ENCODE data around the gene BTBD9.

BTBD9 gene

DNA sequence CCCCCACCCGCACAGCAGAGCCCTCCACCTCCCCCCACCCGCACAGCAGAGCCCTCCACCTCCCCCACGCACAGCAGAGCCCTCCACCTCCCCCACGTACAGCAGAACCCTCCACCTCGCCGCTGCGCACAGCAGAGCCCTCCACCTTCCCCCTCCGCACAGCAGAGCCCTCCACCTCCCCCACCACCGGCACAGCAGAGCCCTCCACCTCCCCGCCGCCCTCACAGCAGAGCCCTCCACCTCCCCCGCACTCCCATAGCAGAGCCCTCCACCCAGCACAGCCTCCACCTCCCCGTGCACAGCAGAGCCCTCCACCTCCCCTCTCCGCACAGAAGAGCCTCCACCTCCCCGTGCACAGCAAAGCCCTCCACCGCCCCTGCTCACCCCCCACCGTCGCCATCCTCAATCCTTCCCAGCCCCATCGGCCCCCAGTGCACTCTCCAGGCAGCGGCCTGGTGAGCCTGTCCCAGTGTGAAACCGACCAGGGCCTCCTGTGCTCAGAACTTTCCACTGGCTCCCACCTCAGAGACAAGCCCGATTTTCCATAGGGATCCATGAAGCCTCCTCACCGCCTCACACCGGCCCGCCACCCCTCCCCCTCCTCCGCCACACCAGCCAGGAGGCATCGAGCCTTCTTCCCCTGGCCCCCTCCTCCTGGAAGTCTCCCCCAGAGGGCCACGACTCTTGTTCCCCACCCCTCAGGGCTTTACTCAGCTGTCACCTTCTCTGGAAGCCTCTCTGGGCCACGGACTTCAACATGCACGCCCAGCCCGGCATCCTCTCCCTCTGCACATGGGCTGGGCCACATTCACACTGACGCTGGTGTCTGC lies 473.1 kb downstream of the BTBD9 start:
- FAIRE-seq (no peak), DNase-seq (ENCODE audit: low spot score) (no peak)

DNA sequence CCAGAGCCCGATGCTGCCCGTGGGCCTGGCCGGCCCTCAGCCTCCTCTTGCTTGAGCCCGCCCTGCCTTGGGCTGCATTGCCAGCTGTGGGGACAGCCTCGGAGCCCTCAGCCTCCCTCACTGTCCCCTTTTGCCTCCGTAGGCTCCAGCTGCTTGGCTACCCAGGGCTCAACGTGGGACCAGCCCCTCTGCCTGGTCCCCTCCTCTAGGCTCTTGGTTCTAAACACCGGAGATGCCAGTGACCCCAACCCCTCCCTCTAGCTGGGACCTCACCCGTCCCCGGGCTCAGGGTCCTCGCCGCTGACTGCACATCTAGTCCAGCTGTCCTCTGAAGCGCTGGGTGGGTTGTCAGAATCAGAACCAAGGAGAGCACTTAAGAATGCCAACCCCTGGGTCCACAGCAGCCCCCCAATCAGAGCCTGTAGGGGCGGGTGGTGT lies 475.0 kb downstream of the BTBD9 start:
- FAIRE-seq (no peak), DNase-seq (ENCODE audit: low spot score) (no peak)

DNA sequence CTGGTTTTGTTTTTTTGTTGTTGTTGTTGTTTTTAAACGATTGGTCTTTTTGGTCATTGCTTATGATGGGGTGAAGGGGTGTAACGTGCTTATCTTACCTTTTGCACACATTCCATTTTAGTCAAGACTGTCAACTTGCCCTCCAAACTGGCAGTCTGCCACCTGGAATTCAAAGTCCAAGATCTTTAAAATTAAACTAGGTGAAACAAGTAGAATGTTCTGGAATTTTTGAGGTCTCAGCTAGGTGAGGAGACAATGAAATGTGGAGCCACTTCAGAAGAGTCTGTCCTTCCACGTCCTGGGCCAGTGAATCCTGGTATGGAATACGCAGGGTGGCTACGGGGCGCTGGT lies 475.6 kb downstream of the BTBD9 start:
- DNase-seq (ENCODE audit: low spot score) (no peak), FAIRE-seq (no peak)

DNA sequence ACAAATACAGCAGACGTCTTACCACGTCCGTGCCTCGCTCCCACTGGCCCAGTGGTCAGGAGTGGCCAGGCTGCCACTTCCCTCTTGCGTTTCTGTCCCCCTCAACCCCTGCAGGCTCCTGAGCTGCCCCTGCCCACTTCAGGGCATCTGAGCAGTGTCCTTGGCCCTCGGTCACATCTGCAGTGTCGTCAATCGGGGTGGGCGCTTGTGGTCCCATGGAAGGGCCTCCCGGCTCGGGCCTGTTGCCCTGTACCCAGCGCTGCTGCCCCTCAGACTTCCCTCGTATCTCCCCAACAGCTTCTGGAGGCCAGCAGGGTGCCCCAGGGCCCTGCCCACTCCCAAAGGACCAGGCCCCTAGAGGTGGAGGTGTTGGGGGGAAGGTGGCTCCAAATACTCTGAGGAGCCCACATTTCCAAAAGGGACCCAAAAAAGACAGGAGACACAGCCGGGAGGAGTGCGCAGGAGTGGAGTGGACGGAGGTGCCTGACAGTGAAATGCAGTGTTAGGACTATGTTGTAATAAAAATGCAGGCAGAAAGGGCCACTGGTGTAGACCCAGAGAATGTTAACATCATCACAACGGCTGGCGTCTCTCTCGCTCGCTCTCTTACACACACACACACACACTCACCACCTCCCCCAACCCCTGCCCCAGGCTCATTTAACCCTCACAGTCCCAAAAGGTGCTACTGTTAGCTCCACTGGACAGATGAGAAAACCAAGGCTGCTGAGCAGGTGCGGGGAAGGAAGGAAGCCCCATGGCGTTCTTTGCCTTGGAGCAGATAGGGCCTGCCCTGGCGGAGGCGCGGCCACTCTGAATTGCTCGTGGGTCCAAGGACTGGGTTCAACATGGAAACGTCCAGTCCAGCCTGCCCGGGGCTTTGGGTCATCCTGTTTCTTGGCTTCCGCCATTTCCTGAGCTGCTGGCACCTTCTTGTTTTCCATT lies 476.3 kb downstream of the BTBD9 start:
- DNase-seq (ENCODE audit: low spot score): no peak
- FAIRE-seq: no peak

GRCh38 chr6:38162493-38163185 lies 477.1 kb downstream of the BTBD9 start:
- no peak for DNase-seq (ENCODE audit: low spot score)
- no peak for FAIRE-seq

DNA sequence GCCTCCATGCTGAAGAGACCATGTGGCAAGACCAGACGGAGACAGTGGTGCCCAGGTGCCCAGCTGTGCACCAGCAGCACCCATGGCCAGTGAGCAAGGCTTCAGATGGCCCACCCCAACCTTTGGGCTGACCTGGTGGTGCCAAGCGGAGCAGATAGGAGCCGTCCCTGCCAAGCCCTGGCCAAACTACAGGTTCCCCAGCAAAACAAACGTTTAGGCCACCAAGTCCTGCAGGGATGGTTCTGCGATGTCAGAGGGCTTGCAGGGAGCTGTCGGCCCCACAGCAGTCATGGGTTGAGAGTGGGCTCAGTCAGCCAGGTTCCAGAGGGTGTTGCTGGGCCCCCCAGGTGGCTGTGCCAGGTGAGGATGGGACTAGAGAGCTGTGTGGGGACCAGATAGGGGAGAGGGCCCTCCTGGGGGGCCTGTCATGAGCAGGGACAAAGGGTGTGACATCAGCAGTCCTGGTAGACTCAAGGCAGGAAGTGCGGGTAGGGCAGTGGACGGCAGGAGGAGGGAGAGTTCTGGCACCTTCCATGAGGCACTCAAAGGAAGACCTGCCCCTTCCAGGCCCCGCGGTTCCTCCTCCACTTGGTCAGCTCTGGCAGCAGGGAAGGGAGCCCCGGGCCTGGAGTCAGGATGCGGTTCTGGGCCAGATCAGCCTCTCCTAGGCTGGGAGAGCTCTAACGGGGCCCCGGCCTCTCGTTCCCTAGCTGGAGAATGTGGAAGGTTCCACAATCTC lies 477.8 kb downstream of the BTBD9 start:
- FAIRE-seq (no peak), DNase-seq (ENCODE audit: low spot score) (no peak)

DNA sequence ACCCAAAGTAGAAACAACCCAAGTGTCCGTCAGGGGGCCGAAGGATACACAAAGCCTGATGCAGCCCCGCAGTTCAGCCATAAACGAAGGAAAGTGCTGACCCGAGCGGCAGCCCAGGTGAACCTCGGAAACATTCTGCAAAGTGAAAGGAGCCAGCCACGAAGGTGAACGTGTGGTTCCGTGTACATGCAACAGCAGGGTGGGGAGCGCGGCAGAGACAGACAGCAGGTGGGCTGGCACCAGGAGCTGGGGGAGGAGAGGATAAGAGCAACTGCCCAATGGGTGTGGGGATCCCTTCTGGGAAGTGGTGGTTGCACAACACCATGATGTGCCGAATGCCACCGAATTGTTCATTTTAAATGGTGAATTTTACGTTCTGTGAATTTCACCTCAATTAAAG lies 478.4 kb downstream of the BTBD9 start:
- FAIRE-seq (no peak), DNase-seq (ENCODE audit: low spot score) (no peak)

GRCh38 chr6:38160831-38161230 lies 478.9 kb downstream of the BTBD9 start:
- no peak for FAIRE-seq
- no peak for DNase-seq (ENCODE audit: low spot score)

GRCh38 chr6:38159596-38159995 lies 480.1 kb downstream of the BTBD9 start:
- FAIRE-seq (no peak), DNase-seq (ENCODE audit: low spot score) (no peak)

GRCh38 chr6:38158762-38159350 lies 480.9 kb downstream of the BTBD9 start:
- no peak for DNase-seq (ENCODE audit: low spot score)
- FAIRE-seq: no peak

DNA sequence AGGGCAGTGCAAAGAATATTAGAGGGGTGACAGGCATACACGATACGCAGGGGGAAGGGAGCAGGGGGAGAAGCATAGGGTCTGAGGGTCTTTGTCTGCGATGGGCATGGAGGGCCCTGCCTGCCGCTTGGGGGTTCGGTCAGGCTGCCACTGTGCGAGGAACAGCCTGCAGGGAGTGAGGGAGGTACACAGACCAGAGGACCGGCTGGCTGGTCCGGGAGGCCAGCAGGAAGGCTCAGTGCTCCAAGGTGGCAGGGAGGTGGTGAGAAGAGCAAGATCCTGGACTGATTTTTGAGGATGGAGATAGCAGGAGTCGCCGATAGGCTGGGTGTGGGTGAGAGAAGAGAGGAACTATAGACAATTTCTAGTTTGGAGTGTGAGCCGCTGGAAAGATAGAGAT lies 481.8 kb downstream of the BTBD9 start:
- DNase-seq (ENCODE audit: low spot score) (no peak), FAIRE-seq (no peak)

GRCh38 chr6:38156818-38157565 lies 482.7 kb downstream of the BTBD9 start:
- DNase-seq (ENCODE audit: low spot score): no peak
- FAIRE-seq: no peak

- FAIRE-seq: no peak
- DNase-seq (ENCODE audit: low spot score): no peak
These were observed 484.0 kb downstream of the BTBD9 start for GRCh38 chr6:38155621-38156204.

GRCh38 chr6:38155144-38155543 lies 484.6 kb downstream of the BTBD9 start:
- FAIRE-seq (no peak), DNase-seq (ENCODE audit: low spot score) (no peak)

- FAIRE-seq: no peak
- no peak for DNase-seq (ENCODE audit: low spot score)
These were observed 485.0 kb downstream of the BTBD9 start for GRCh38 chr6:38154731-38155130.

DNA sequence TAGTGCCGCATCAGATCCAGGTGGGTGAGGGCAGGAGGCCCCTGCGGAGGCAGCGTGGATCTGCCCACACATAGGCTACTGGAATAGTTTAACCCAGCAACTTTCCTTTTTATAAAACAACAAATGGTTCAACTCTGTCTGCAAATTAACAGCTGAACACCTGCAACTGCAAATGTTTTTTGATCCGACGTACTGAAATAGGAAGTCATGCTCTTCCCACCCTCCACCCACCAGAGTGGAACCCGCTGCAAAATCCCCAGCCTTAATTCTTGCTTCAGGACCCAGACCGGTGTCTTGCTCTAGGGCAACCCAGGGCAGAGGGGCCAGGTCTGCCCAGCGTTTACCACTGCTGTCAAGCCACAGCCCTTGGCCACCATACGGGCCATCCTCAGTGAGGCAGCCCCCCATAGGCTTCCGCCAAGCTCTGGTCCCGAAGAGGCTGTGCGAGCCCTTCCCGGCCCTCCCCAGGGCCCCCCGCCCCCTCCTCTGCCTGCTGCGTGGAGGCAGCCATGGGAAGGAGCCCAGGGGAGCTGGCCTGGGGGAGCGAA lies 485.9 kb downstream of the BTBD9 start:
- DNase-seq (ENCODE audit: low spot score) (no peak), FAIRE-seq (no peak)

DNA sequence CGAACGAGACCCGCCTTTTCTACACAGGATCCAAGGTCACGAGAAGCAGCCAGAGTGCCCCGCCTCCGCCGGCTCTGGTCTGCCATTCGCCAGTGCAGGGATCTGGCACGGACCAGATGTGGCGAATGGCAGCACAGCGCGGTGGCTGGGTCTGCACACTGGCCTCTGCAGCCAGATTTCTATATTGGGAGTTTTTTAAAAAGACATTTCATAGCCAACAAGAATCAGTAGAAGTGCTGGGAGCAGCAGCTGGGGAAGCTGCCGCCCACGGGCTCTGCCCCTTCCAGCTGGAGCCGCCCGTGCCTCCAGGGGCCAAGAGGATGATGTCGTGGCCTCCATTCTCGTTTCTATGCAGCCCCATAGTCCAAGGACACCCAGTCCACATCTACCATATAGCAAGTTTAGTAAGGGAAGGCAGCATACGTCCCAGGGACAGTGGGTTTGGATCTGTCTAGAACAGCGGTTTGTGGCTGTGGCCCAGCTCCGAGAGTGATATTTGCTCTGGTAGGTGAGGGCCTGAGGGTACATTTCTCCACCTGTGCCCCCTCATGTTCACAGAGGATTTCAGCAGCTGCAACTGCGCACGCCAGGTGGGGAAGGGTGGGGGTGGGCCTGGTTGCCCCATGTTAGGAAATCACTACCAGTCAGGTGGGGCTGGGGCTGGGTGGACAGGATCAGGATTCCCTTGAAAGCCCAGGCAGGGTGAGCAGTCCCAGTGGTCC lies 486.5 kb downstream of the BTBD9 start:
- FAIRE-seq (no peak), DNase-seq (ENCODE audit: low spot score) (no peak)

DNA sequence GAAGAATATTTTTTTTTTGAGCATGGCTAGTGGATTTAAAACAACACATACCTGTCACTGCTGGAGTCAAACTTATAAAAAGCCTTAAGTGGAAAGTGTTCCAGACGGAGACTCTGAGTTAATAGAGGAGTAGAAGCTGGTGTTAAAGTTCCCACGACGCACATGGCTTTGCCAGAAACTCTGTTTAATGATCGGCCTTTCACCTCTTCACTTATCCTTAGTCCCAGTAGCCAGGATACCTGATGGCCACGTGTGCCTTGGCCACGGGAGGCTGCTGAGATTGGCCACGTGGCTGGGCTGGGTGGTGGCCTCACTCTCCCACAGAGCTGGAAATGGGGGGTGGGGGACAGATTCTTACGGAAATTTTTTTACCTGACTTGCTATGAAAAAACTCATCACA lies 487.1 kb downstream of the BTBD9 start:
- DNase-seq (ENCODE audit: low spot score) (no peak), FAIRE-seq (no peak)

Measured in urothelium cell line (cell line).